Esophagus squamous epithelium (tissue), 5 donors: Measurements from ENCODE around the gene SRP19. TPM values are rescaled to one million over a fixed set of nuclear protein-coding genes. Genes with fewer than 3 reads are reported as not detected.

ENCODE experiments used
- DNase-seq: peaks from one replicate; lab custom pipeline; 2025; lab: John Stamatoyannopoulos, UW
- H3K27ac ChIP-seq, 4 donors: fragments of 200-600 bp; sonication (generic); one replicate each; pipeline ENCODE4 v1.5.1; 2016 to 2019; ENCODE audit warnings: mild to moderate bottlenecking in 1 of 4
- H3K27me3 ChIP-seq, 4 donors: fragments of 200-600 bp; sonication (generic); 1 replicate in 3 of 4; 2 replicates in 1 of 4; pipeline versions ENCODE4 v1.5.1 to v1.6.0; 2017 to 2021; ENCODE audit warnings: antibody characterized with exemption in 1 of 4
- H3K36me3 ChIP-seq, 3 donors: fragments of 200-600 bp; sonication (generic); one replicate each; pipeline ENCODE4 v1.5.1; 2016 to 2019
- H3K4me1 ChIP-seq, 3 donors: fragments of 200-600 bp; sonication (generic); one replicate each; pipeline ENCODE4 v1.5.1; 2017 to 2019
- H3K4me3 ChIP-seq, 4 donors: fragments of 200-600 bp; sonication (generic); 1 replicate in 3 of 4; 2 replicates in 1 of 4; pipeline ENCODE4 v1.5.1; 2016 to 2019; ENCODE audit warnings: mild to moderate bottlenecking in 2 of 4, moderate library complexity in 1 of 4
- H3K9me3 ChIP-seq, 3 donors: fragments of 200-600 bp; sonication (generic); one replicate each; pipeline ENCODE4 v1.5.1; 2016 to 2019
- CTCF ChIP-seq, 6 experiments: fragments of 450-650 bp in 4 of 6; fragments of 200-600 bp in 2 of 6; sonication (generic) in 2 of 6; IDR thresholded peaks; one replicate each; pipeline ENCODE4 v1.5.1; 2016 to 2019; ENCODE audit warnings: antibody characterized with exemption in 6 of 6, mild to moderate bottlenecking in 4 of 6, moderate library complexity in 4 of 6
- POLR2A ChIP-seq, 4 donors: fragments of 450-650 bp; IDR thresholded peaks; one replicate each; pipeline ENCODE4 v1.6.1; 2017; ENCODE audit warnings: antibody characterized with exemption in 4 of 4, mild to moderate bottlenecking in 4 of 4, moderate library complexity in 3 of 4
- WGBS, 2 donors: methylation state at CpG; one replicate each; pipeline ENCODE4 v1.1.5; 2018; 5-methylcytosine and 5-hydroxymethylcytosine counted together
- intact Hi-C: fragments of 100-400 bp; cut with DNase I; formaldehyde crosslinking; loops from one replicate; pipeline ENCODE4 v1.15.0; 2022
- total RNA-seq, 4 donors: library from RNA; depleted of rRNA; stranded (reverse); fragments of >200 nt; gene quantifications; one replicate each; pipeline ENCODE4 v1.1.0, GENCODE V29; 2016
- donor health status: DM: yes; HTN: yes; CAD: no.

Gene SRP19
- total RNA-seq, 4 donors from 2014 or later: 34.3 to 81.0 (median 52.5) TPM

DNA sequence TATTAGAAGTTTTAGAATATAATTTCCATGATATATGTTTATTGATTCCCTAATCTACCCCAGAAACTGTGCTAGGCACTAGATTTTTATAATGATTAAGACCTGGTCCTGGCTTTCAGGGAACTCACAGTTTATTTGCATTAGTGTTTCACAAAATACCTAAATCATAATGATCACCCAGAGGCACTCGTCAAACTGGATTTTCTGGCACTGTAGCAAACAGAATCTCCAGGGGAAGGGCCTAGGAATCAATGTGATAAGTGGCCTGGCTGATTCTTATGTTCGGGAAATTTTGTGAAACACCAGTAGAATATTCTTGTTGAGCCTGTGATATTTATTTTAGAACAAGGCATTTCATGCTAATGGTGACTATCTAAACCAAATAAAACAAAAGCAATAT, 37.4 kb upstream of the SRP19 start:
- Histone ChIP-seq H3K9me3 (no peaks in the 10 kb centered on the region), H3K4me1 (peaks cover 0 to 11% (median 0%) of the 10 kb centered on the region in 3 donors), H3K36me3 (peaks cover 0 to 95% (median 8%) of the 10 kb centered on the region in 3 donors), H3K4me3 (no peak overlapping the region), H3K27ac (no peak overlapping the region), H3K27me3 (no peaks in the 10 kb centered on the region)
- intact Hi-C loops: no loop called here
- DNase-seq: no peak
- no peak for TF ChIP-seq CTCF (IDR thresholded peaks at IDR 0.05)
- no peak for TF ChIP-seq POLR2A (IDR thresholded peaks at IDR 0.05)
- WGBS, 2 donors: 63 to 78% methylated on average over 2 of the region's 2 CpGs

DNA sequence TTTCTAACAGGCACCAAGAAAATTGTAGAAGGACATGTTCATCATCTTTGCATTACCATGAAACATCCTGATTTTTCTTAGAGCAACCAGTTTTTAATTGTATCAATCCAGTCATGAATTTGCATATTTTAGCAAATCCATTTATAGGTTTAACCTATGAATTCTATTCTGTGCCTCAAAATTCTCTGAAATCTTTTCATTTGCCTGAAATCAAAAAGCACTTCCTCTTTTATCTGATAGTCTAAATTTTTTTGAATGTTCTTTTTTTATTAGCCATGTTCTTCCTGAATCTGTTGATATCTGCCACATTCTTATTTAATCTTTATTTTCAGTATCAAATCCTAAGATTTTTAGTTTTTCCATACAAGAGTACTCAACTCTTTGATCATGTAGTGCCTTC, 36.9 kb upstream of the SRP19 start:
- no peak for TF ChIP-seq POLR2A (IDR thresholded peaks at IDR 0.05)
- TF ChIP-seq CTCF (IDR thresholded peaks at IDR 0.05): no peak
- no peak for DNase-seq
- H3K27me3 ChIP-seq: no peaks in the 10 kb centered on the region
- H3K4me1 ChIP-seq: peaks cover 0 to 11% (median 0%) of the 10 kb centered on the region in 3 donors
- H3K36me3 ChIP-seq: peaks cover 0 to 95% (median 13%) of the 10 kb centered on the region in 3 donors
- H3K4me3 ChIP-seq: no peak overlapping the region
- no peaks in the 10 kb centered on the region for H3K9me3 ChIP-seq
- no peak overlapping the region for H3K27ac ChIP-seq
- intact Hi-C loops: no loop called here

- intact Hi-C loops: no loop called here
- DNase-seq: no peak
Observed at GRCh38 chr5:112830378-112830777, 30.7 kb upstream of the SRP19 start.

GRCh38 chr5:112833971-112834370, 27.1 kb upstream of the SRP19 start:
- H3K4me1 ChIP-seq: no peaks in the 10 kb centered on the region
- DNase-seq: no peak
- no peaks in the 10 kb centered on the region for H3K9me3 ChIP-seq
- TF ChIP-seq POLR2A (IDR thresholded peaks at IDR 0.05): no peak
- H3K27me3 ChIP-seq: no peaks in the 10 kb centered on the region
- no peak overlapping the region for H3K27ac ChIP-seq
- H3K4me3 ChIP-seq: no peak overlapping the region
- H3K36me3 ChIP-seq: peaks cover 0 to 88% (median 15%) of the 10 kb centered on the region in 3 donors
- WGBS, 2 donors: 96 to 97% methylated on average over 11 to 13 of the region's 13 CpGs
- intact Hi-C loops: no loop called here

More at GRCh38 chr5:112830378-112830777, 30.7 kb upstream of the SRP19 start:
- Histone ChIP-seq H3K4me3 (no peak overlapping the region), H3K36me3 (peaks cover 0 to 87% (median 17%) of the 10 kb centered on the region in 3 donors), H3K27me3 (no peaks in the 10 kb centered on the region), H3K27ac (no peak overlapping the region), H3K4me1 (no peaks in the 10 kb centered on the region), H3K9me3 (no peaks in the 10 kb centered on the region)
- WGBS, 2 donors: 93 to 96% methylated on average over 2 of the region's 2 CpGs
- TF ChIP-seq POLR2A (IDR thresholded peaks at IDR 0.05) (no peak), CTCF (IDR thresholded peaks at IDR 0.05) (no peak)

GRCh38 chr5:112844489-112844888, 16.6 kb upstream of the SRP19 start:
- H3K4me1 ChIP-seq: no peaks in the 10 kb centered on the region
- TF ChIP-seq CTCF (IDR thresholded peaks at IDR 0.05): no peak
- TF ChIP-seq POLR2A (IDR thresholded peaks at IDR 0.05): no peak
- H3K36me3 ChIP-seq: peaks cover 0 to 11% (median 0%) of the 10 kb centered on the region in 3 donors
- H3K27me3 ChIP-seq: no peaks in the 10 kb centered on the region
- WGBS, 2 donors: 60 to 82% methylated on average over 1 of the region's 1 CpG
- intact Hi-C loops: loop anchor here (10.0 kb wide), 1 partner anchor 290 kb away; no protein-coding TSS in a partner anchor
- no peak for DNase-seq
- H3K9me3 ChIP-seq: no peaks in the 10 kb centered on the region
- no peak overlapping the region for H3K4me3 ChIP-seq
- H3K27ac ChIP-seq: no peak overlapping the region

DNA sequence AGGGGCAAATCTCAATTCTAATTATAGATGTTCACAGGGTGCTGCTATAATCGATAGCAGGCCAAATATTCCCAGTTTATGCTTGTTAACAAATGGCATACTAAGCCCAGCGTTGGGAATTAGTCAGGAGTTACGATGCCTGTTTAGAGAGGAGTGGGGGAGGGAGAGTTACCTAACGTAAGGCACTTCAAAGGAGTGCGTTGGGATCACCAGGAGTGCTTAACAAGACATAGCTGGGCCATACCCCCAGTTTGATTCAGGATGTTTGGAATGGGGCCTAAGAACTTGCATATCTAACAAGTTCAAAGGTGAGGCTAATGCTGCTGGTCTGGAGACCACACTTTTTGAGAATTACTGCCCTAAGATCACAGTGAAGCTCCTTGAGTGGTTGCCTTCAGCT, 14.5 kb upstream of the SRP19 start:
- TF ChIP-seq POLR2A (IDR thresholded peaks at IDR 0.05) (no peak), CTCF (IDR thresholded peaks at IDR 0.05) (no peak)
- no peak for DNase-seq
- Histone ChIP-seq H3K4me3 (no peak overlapping the region), H3K4me1 (no peaks in the 10 kb centered on the region), H3K36me3 (no peaks in the 10 kb centered on the region), H3K27me3 (no peaks in the 10 kb centered on the region), H3K9me3 (no peaks in the 10 kb centered on the region), H3K27ac (no peak overlapping the region)
- WGBS, 2 donors: 75 to 83% methylated on average over 5 of the region's 5 CpGs
- intact Hi-C loops: loop anchor here (10.0 kb wide), 1 partner anchor 292 kb away; no protein-coding TSS in a partner anchor
